Smooth muscle cell (in vitro differentiated cells): ENCODE measurements around the gene LRRC45. TPM values are rescaled to one million over a fixed set of nuclear protein-coding genes. Genes with fewer than 3 reads are reported as not detected.

Experiments
- DNase-seq: peaks from one replicate; lab custom pipeline; 2025; ENCODE audit not compliant: unreplicated experiment; lab: John Stamatoyannopoulos, UW
- H2AFZ ChIP-seq: fragments of 200-600 bp; sonication (generic); 2 replicates; pipeline ENCODE4 v1.6.0; 2016; ENCODE audit warnings: antibody characterized with exemption, low read depth, mild to moderate bottlenecking
- H3F3A ChIP-seq: fragments of 200-600 bp; sonication (generic); 2 replicates; pipeline ENCODE4 v1.6.0; 2017; ENCODE audit warnings: antibody characterized with exemption, low read depth
- H3K27ac ChIP-seq: fragments of 200-600 bp; sonication (generic); 2 replicates; pipeline ENCODE4 v1.5.1; 2016; ENCODE audit warnings: low read depth, mild to moderate bottlenecking
- H3K27me3 ChIP-seq: fragments of 200-600 bp; sonication (generic); 2 replicates; pipeline ENCODE4 v1.6.1; 2016; ENCODE audit warnings: low read depth, mild to moderate bottlenecking
- H3K36me3 ChIP-seq: fragments of 200-600 bp; sonication (generic); 2 replicates; pipeline ENCODE4 v1.5.1; 2016; ENCODE audit warnings: low read depth
- H3K4me1 ChIP-seq: fragments of 200-600 bp; sonication (generic); 2 replicates; pipeline ENCODE4 v1.5.1; 2016; ENCODE audit warnings: low read depth
- H3K4me2 ChIP-seq: fragments of 200-600 bp; sonication (generic); 2 replicates; pipeline ENCODE4 v1.6.0; 2016; ENCODE audit warnings: mild to moderate bottlenecking
- H3K4me3 ChIP-seq: fragments of 200-600 bp; sonication (generic); 2 replicates; pipeline ENCODE4 v1.5.1; 2016; ENCODE audit warnings: mild to moderate bottlenecking
- H3K79me2 ChIP-seq: fragments of 200-600 bp; sonication (generic); 2 replicates; pipeline ENCODE4 v1.6.0; 2016; ENCODE audit warnings: low read depth, mild to moderate bottlenecking
- H3K9ac ChIP-seq: fragments of 200-600 bp; sonication (generic); 2 replicates; pipeline ENCODE4 v1.6.0; 2016; ENCODE audit warnings: low read depth
- H3K9me3 ChIP-seq: fragments of 200-600 bp; sonication (generic); replicated peaks from 2 replicates; pipeline ENCODE4 v1.5.1; 2016; ENCODE audit warnings: low read depth
- H4K20me1 ChIP-seq: fragments of 200-600 bp; sonication (generic); 2 replicates; pipeline ENCODE4 v1.6.0; 2016; ENCODE audit warnings: low read depth
- CTCF ChIP-seq: fragments of 200-600 bp; sonication (generic); IDR thresholded peaks from 2 replicates; pipeline ENCODE4 v1.5.1; 2017; ENCODE audit warnings: borderline replicate concordance, mild to moderate bottlenecking, antibody characterized with exemption; ENCODE audit not compliant: insufficient read depth, poor library complexity, severe bottlenecking
- WGBS: methylation state at CpG from one replicate; pipeline ENCODE4 v1.1.7; 2016; ENCODE audit warnings: low lambda C conversion rate; 5-methylcytosine and 5-hydroxymethylcytosine counted together
- polyA plus RNA-seq: library from polyadenylated mRNA; unstranded; fragments of >200 nt; fragmentation: Nextera tagmentation; extraction: Ambion mirVana; gene quantifications from 2 replicates; pipeline ENCODE4 v1.2.1, GENCODE V29; 2016
- total RNA-seq: library from RNA; depleted of rRNA; stranded (reverse); fragments of >200 nt; gene quantifications from 2 replicates; pipeline ENCODE4 v1.2.3, GENCODE V29; 2014

Gene LRRC45
- total and polyA plus RNA-seq, 2 experiments from 2014 or later: 9.6 to 13.5 TPM

- WGBS: 85% methylated on average over 16 of the region's 21 CpGs
- DNase-seq: no peak
Measured at GRCh38 chr17:82076785-82077591, 53.9 kb downstream of the LRRC45 start.

GRCh38 chr17:82077617-82078358, 54.7 kb downstream of the LRRC45 start:
- WGBS: 89% methylated on average over 28 of the region's 28 CpGs
- Histone ChIP-seq H3K27me3 (no peaks in the 10 kb centered on the region), H4K20me1 (peaks cover 20% of the 10 kb centered on the region), H3K9me3 (no peaks in the 10 kb centered on the region), H3K79me2 (no peaks in the 10 kb centered on the region), H3K4me2 (no peak overlapping the region), H2AFZ (no peak overlapping the region), H3F3A (no peaks in the 10 kb centered on the region), H3K27ac (no peak overlapping the region), H3K36me3 (no peaks in the 10 kb centered on the region), H3K4me3 (no peak overlapping the region), H3K4me1 (no peaks in the 10 kb centered on the region), H3K9ac (no peak overlapping the region)
- no peak for DNase-seq
- no peak for TF ChIP-seq CTCF

More at GRCh38 chr17:82076785-82077591, 53.9 kb downstream of the LRRC45 start:
- Histone ChIP-seq H3K27me3 (no peaks in the 10 kb centered on the region), H3K79me2 (no peaks in the 10 kb centered on the region), H4K20me1 (peaks cover 12% of the 10 kb centered on the region), H3K9ac (no peak overlapping the region), H3F3A (no peaks in the 10 kb centered on the region), H3K4me3 (no peak overlapping the region), H3K27ac (no peak overlapping the region), H3K4me2 (no peak overlapping the region), H2AFZ (no peak overlapping the region), H3K9me3 (no peaks in the 10 kb centered on the region), H3K36me3 (no peaks in the 10 kb centered on the region), H3K4me1 (no peaks in the 10 kb centered on the region)
- TF ChIP-seq CTCF: no peak

GRCh38 chr17:82078433-82078832, 55.3 kb downstream of the LRRC45 start:
- WGBS: over 99% methylated on average over 18 of the region's 18 CpGs
- DNase-seq: no peak
- no peak overlapping the region for H3K4me3 ChIP-seq
- H3K9ac ChIP-seq: no peak overlapping the region
- no peaks in the 10 kb centered on the region for H3K79me2 ChIP-seq
- no peaks in the 10 kb centered on the region for H3F3A ChIP-seq
- H4K20me1 ChIP-seq: peaks cover 27% of the 10 kb centered on the region
- H3K9me3 ChIP-seq: no peaks in the 10 kb centered on the region
- no peaks in the 10 kb centered on the region for H3K36me3 ChIP-seq
- no peak for TF ChIP-seq CTCF
- no peak overlapping the region for H3K27ac ChIP-seq
- H3K27me3 ChIP-seq: no peaks in the 10 kb centered on the region
- H3K4me1 ChIP-seq: no peaks in the 10 kb centered on the region
- no peak overlapping the region for H3K4me2 ChIP-seq
- H2AFZ ChIP-seq: no peak overlapping the region
